Measurements from ENCODE around the gene PARD6B.

- TF ChIP-seq POLR2AphosphoS5 (IDR thresholded peaks at IDR 0.05; ENCODE audit: low read depth, low read length) (no peak), POLR2A (IDR thresholded peaks at IDR 0.05; ENCODE audit: low read depth, low read length) (no peak), TAF1 (IDR thresholded peaks at IDR 0.05; ENCODE audit: borderline replicate concordance, low read depth, low read length) (no peak)
Measured at GRCh38 chr20:50784464-50784863, 53.1 kb downstream of the PARD6B start.

All from GM12892 (cell line).